Omental fat pad (tissue), 4 donors: ENCODE results near the gene RSRC1. TPM values are rescaled to one million over a fixed set of nuclear protein-coding genes. Genes with fewer than 3 reads are reported as not detected.

Experiments
- ATAC-seq: fragments of 150-250 bp; one replicate; pipeline ENCODE4 v1.9.1; 2016; ENCODE audit warnings: mild to moderate bottlenecking, moderate library complexity; ENCODE audit not compliant: low FRiP score
- DNase-seq: peaks from one replicate; pipeline ENCODE4 v3.0.0-alpha.2; 2019; ENCODE audit warnings: low spot score
- total RNA-seq, 4 donors: library from RNA; depleted of rRNA; stranded (reverse); fragments of >200 nt; gene quantifications; one replicate each; pipeline ENCODE4 v1.1.0, GENCODE V29; 2016
- TF ChIP-seq, protein P1 (sequence below), 3 donors: fragments of 450-650 bp; IDR thresholded peaks; one replicate each; pipeline ENCODE4 v1.5.1; 2016 to 2017; ENCODE audit warnings: antibody characterized with exemption in 3 of 3, mild to moderate bottlenecking in 3 of 3, moderate library complexity in 2 of 3

Gene RSRC1
- total RNA-seq, 4 donors from 2014 or later: 30.7 to 48.9 (median 40.9) TPM

DNA sequence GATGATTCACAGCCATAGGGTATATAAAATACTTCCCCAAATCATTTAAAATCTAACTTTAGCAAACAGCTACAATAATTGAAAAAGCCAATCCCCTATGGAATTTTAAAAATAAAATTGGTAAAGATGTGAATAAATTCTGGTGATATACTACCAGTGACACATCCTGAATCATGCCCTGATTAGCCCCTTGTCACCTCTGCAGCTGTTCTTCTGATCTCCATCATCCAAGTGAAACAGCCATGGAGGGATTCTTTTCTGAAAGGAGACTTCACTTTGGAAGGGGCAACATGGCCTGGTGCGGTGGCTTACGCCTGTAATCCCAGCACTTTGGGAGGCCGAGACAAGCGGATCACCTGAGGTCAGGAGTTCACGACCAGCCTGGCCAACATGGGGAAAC, 345.5 kb downstream of the RSRC1 start:
- no peak for DNase-seq
- TF ChIP-seq, protein P1, sequence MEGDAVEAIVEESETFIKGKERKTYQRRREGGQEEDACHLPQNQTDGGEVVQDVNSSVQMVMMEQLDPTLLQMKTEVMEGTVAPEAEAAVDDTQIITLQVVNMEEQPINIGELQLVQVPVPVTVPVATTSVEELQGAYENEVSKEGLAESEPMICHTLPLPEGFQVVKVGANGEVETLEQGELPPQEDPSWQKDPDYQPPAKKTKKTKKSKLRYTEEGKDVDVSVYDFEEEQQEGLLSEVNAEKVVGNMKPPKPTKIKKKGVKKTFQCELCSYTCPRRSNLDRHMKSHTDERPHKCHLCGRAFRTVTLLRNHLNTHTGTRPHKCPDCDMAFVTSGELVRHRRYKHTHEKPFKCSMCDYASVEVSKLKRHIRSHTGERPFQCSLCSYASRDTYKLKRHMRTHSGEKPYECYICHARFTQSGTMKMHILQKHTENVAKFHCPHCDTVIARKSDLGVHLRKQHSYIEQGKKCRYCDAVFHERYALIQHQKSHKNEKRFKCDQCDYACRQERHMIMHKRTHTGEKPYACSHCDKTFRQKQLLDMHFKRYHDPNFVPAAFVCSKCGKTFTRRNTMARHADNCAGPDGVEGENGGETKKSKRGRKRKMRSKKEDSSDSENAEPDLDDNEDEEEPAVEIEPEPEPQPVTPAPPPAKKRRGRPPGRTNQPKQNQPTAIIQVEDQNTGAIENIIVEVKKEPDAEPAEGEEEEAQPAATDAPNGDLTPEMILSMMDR (IDR thresholded peaks at IDR 0.05): no peak
- ATAC-seq: no peak

DNA sequence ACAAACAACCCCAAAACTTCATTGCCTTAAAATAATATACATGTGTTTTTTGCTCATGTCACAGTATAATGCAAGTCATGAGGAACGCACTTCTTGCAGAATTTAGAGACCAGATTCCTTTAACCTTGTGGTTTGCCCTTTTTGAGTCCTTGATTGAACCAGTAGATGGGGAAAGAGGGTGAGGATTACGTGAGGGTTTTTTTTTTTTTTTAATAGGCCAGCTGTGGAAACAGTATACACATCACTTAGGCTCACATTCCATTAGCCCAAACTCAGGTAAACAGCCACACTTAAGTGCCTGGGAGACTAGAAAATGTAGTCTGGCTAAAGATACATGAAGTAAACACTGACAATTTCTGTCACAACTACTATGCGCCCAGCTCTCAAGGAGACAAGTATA, 346.2 kb downstream of the RSRC1 start:
- no peak for ATAC-seq
- TF ChIP-seq, protein P1 (IDR thresholded peaks at IDR 0.05): no peak
- no peak for DNase-seq

DNA sequence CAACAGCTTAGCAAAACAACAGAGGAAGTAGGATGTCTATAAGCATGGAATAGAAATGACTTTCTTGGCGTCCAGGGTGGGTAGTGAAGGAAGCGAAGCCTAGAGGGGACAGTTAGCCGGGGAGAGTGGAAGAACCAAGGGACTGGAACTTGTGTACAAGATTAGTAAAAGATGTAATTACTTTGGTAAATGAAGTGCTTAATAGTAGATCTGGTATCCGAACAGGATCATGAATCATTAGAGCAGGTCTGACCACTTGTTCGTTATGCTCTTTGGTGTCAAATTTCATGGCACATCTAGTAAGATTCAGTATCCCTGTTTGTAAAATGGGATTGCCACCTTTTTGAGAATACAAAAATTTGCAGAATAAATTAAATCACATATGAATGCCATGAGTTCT, 348.6 kb downstream of the RSRC1 start:
- TF ChIP-seq, protein P1 (IDR thresholded peaks at IDR 0.05): no peak
- ATAC-seq (no peak), DNase-seq (no peak)

DNA sequence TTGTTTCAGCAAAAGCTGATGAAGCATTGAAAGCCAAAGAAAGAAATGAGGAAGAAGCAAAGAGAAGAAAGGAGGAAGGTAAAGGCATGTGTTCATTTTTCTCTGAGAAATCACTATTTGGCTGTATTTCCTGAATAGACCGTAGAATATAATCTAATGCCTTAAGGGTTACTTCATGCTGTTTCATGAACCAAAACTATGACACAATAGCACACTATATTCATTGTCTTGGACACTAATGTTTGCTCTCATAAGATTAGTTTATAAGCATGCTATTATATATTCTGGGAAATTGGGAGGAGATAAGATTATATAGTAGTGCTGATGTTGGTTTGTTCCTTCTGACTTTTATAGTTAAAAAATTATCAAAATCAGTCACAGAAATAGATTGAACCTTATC, 351.0 kb downstream of the RSRC1 start:
- TF ChIP-seq, protein P1 (IDR thresholded peaks at IDR 0.05): no peak
- DNase-seq (no peak), ATAC-seq (no peak)

DNA sequence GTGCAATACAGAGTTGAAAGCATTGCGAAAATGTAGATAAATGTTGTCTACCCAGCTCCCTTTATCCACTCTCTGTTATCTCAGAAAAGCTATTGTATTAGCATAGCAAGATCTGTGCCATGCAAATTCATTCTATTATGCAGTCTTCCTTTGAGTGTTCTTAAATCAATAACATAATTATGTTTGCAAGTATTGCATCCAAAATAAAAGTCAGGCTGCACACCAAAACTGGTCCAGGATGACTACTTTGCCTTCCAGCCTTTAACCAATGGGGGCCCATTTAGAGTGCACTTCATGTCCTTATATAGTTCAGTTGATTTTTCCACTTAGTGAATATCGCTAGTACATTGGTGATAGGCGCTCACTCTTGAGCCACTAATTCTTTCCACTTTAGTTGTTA, 353.7 kb downstream of the RSRC1 start:
- ATAC-seq (no peak), DNase-seq (no peak)
- TF ChIP-seq, protein P1 (IDR thresholded peaks at IDR 0.05): no peak

DNA sequence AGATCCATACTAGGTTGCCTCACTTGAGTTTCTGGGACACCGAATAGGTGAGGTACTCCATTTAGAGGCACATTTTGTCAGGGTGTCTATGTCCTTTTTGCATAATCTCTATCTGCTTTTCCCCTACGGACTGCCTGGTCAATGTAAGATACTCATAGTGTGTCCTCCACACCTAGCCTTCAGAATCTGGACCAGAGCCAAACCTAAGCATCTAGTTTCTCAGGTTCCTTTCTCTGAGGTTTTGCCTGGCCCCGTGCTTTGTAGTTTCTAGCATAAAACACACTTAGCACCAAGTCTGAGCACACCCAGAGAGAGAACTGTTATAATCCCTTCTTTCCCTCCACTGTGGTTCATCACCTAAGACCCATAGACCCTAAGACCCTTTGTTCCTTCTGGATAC, 355.2 kb downstream of the RSRC1 start:
- DNase-seq: no peak
- TF ChIP-seq, protein P1 (IDR thresholded peaks at IDR 0.05): no peak
- ATAC-seq: no peak

DNA sequence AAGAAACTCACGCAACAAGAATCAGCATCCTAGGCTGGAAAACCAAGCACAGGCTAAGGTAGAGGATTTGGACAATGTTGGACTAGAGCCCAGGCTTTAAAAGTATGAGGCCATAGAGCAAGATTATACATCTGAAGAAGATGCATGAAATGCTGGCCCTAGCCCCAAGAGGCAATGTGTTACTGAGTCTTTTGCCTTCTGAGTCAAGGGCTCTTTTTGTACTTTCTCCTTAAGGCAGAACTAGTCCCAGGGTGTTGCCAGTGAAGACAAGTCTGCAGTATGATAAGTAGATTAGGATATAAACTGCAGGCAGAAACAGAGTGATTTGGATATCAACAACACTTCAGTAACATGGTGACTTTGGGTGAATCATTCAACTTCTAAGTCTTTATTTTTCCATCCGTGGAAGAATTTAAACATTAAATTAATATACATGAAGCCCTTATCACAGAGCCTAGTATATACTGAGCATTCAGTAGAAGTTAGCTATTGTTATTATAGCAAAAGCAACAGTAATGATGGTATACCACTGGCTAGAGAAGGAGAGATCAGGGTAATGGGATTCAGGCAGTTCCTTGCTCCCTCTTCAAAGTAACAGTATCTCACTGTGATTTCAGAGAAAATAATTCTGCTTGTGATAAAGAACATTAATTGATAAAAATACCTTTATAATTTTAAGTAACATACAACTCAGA, 361.2 kb downstream of the RSRC1 start:
- DNase-seq: no peak
- TF ChIP-seq, protein P1 (IDR thresholded peaks at IDR 0.05): no peak
- ATAC-seq: no peak
